ENCODE results near the gene ABLIM2.

DNA sequence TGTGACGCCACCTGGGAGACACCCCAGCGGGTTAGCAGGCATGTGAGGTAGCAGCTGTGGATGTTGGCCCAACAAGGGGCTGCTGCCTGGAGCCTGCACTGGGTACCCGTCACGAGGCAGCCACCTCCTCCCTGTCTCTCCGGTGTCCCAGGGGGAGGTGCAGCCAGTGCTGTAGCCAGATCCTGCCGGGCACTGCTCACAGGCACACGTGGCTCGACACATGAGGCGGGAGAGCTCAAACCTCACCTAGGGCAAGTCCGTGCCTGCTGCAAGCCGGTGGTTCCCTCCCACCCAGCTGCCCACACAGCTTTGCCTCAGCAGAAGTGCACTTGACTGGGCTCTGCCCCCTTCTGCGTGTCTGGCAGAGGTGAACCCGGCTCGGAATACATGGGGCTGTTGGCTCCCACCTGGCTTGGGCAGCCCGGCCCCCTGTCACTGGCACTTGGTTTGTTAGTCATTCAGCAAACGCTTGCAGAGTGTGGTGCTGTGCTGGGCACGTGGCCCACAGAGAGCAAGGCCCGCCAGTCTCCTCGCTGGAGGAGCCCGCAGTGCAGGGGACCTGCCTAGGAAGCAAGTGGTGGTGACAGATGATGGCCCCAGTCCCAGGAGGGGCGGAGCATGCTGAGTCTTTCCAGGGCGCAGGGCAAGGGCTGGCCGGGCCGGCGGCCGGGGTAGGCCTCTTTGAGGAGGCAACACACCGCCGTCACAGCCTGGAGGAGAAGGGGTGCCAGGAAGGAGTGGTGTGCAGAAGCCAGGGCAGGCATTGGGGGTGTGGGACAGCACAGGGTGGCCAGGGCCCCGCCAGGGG is 30.3 kb upstream of the ABLIM2 start:
- TF ChIP-seq, protein P1, sequence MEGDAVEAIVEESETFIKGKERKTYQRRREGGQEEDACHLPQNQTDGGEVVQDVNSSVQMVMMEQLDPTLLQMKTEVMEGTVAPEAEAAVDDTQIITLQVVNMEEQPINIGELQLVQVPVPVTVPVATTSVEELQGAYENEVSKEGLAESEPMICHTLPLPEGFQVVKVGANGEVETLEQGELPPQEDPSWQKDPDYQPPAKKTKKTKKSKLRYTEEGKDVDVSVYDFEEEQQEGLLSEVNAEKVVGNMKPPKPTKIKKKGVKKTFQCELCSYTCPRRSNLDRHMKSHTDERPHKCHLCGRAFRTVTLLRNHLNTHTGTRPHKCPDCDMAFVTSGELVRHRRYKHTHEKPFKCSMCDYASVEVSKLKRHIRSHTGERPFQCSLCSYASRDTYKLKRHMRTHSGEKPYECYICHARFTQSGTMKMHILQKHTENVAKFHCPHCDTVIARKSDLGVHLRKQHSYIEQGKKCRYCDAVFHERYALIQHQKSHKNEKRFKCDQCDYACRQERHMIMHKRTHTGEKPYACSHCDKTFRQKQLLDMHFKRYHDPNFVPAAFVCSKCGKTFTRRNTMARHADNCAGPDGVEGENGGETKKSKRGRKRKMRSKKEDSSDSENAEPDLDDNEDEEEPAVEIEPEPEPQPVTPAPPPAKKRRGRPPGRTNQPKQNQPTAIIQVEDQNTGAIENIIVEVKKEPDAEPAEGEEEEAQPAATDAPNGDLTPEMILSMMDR (CRISPR knock-in tag; IDR thresholded peaks at IDR 0.05) = no peak
- TF ChIP-seq ZNF605 (CRISPR knock-in tag; IDR thresholded peaks at IDR 0.05) (no peak), MXI1 (IDR thresholded peaks at IDR 0.05; ENCODE audit: borderline replicate concordance, low read depth, low read length) (no peak)

All from HepG2 (cell line).